ENCODE data around the gene RBM44.

RBM44 gene

GRCh38 chr2:237882510-237883481 lies 84.2 kb downstream of the RBM44 start:
- no peaks in the 10 kb centered on the region for H3K27me3 ChIP-seq (replicated peaks; ENCODE audit: insufficient read depth, low read length)
- TF ChIP-seq EZH2 (optimal IDR thresholded peaks at IDR 0.05; ENCODE audit: low read depth, low read length) = no peak
- TF ChIP-seq EZH2phosphoT487 (IDR thresholded peaks at IDR 0.05; ENCODE audit: low read length) = no peak
- TF ChIP-seq, protein P1, sequence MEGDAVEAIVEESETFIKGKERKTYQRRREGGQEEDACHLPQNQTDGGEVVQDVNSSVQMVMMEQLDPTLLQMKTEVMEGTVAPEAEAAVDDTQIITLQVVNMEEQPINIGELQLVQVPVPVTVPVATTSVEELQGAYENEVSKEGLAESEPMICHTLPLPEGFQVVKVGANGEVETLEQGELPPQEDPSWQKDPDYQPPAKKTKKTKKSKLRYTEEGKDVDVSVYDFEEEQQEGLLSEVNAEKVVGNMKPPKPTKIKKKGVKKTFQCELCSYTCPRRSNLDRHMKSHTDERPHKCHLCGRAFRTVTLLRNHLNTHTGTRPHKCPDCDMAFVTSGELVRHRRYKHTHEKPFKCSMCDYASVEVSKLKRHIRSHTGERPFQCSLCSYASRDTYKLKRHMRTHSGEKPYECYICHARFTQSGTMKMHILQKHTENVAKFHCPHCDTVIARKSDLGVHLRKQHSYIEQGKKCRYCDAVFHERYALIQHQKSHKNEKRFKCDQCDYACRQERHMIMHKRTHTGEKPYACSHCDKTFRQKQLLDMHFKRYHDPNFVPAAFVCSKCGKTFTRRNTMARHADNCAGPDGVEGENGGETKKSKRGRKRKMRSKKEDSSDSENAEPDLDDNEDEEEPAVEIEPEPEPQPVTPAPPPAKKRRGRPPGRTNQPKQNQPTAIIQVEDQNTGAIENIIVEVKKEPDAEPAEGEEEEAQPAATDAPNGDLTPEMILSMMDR (IDR thresholded peaks at IDR 0.05; ENCODE audit: low read length) = no peak
- no peak overlapping the region for H3K4me2 ChIP-seq (ENCODE audit: low read depth, low read length)
- H4K20me1 ChIP-seq (ENCODE audit: insufficient read depth, low read length) = no peaks in the 10 kb centered on the region
- no peak overlapping the region for H3K9ac ChIP-seq (ENCODE audit: low read length)
- no peaks in the 10 kb centered on the region for H3K9me3 ChIP-seq (replicated peaks; ENCODE audit: insufficient read depth, low read length)
- DNase-seq = no peak
- H2AFZ ChIP-seq (ENCODE audit: low read length) = no peak overlapping the region
- no peaks in the 10 kb centered on the region for H3K4me1 ChIP-seq (ENCODE audit: low read length)
- H3K79me2 ChIP-seq (ENCODE audit: low read length) = no peaks in the 10 kb centered on the region
- no peak overlapping the region for H3K4me3 ChIP-seq (ENCODE audit: low read length)
- no peaks in the 10 kb centered on the region for H3K36me3 ChIP-seq (replicated peaks; ENCODE audit: insufficient read depth, low read length)
- no peaks in the 10 kb centered on the region for H3K9me2 ChIP-seq (replicated peaks; ENCODE audit: insufficient read depth, low read length)
- H3K27ac ChIP-seq (ENCODE audit: low read length) = no peak overlapping the region
- H3F3A ChIP-seq (ENCODE audit: insufficient read depth, low read length) = no peaks in the 10 kb centered on the region

GRCh38 chr2:237883951-237884446 lies 85.4 kb downstream of the RBM44 start:
- Histone ChIP-seq H3K4me1 (ENCODE audit: low read length) (no peaks in the 10 kb centered on the region), H3F3A (ENCODE audit: insufficient read depth, low read length) (no peaks in the 10 kb centered on the region), H3K4me3 (ENCODE audit: low read length) (no peak overlapping the region), H3K36me3 (replicated peaks; ENCODE audit: insufficient read depth, low read length) (no peaks in the 10 kb centered on the region), H3K9ac (ENCODE audit: low read length) (no peak overlapping the region), H2AFZ (ENCODE audit: low read length) (no peak overlapping the region), H3K27me3 (replicated peaks; ENCODE audit: insufficient read depth, low read length) (no peaks in the 10 kb centered on the region), H3K9me3 (replicated peaks; ENCODE audit: insufficient read depth, low read length) (no peaks in the 10 kb centered on the region), H3K9me2 (replicated peaks; ENCODE audit: insufficient read depth, low read length) (no peaks in the 10 kb centered on the region), H3K79me2 (ENCODE audit: low read length) (no peaks in the 10 kb centered on the region), H4K20me1 (ENCODE audit: insufficient read depth, low read length) (no peaks in the 10 kb centered on the region), H3K4me2 (ENCODE audit: low read depth, low read length) (no peak overlapping the region), H3K27ac (ENCODE audit: low read length) (no peak overlapping the region)
- TF ChIP-seq EZH2phosphoT487 (IDR thresholded peaks at IDR 0.05; ENCODE audit: low read length) (no peak), EZH2 (optimal IDR thresholded peaks at IDR 0.05; ENCODE audit: low read depth, low read length) (no peak)
- TF ChIP-seq, protein P1 (IDR thresholded peaks at IDR 0.05; ENCODE audit: low read length) = no peak
- DNase-seq = no peak

- Histone ChIP-seq H3K4me1 (ENCODE audit: low read length) (no peaks in the 10 kb centered on the region), H3K27me3 (replicated peaks; ENCODE audit: insufficient read depth, low read length) (no peaks in the 10 kb centered on the region), H3K9ac (ENCODE audit: low read length) (no peak overlapping the region), H3K79me2 (ENCODE audit: low read length) (no peaks in the 10 kb centered on the region), H2AFZ (ENCODE audit: low read length) (no peak overlapping the region), H3K9me3 (replicated peaks; ENCODE audit: insufficient read depth, low read length) (no peaks in the 10 kb centered on the region), H3K4me2 (ENCODE audit: low read depth, low read length) (no peak overlapping the region), H3K27ac (ENCODE audit: low read length) (no peak overlapping the region), H3K4me3 (ENCODE audit: low read length) (no peak overlapping the region), H3K36me3 (replicated peaks; ENCODE audit: insufficient read depth, low read length) (no peaks in the 10 kb centered on the region), H3K9me2 (replicated peaks; ENCODE audit: insufficient read depth, low read length) (no peaks in the 10 kb centered on the region), H4K20me1 (ENCODE audit: insufficient read depth, low read length) (no peaks in the 10 kb centered on the region), H3F3A (ENCODE audit: insufficient read depth, low read length) (no peaks in the 10 kb centered on the region)
- no peak for DNase-seq
- TF ChIP-seq EZH2phosphoT487 (IDR thresholded peaks at IDR 0.05; ENCODE audit: low read length) = no peak
- no peak for TF ChIP-seq EZH2 (optimal IDR thresholded peaks at IDR 0.05; ENCODE audit: low read depth, low read length)
- TF ChIP-seq, protein P1 (IDR thresholded peaks at IDR 0.05; ENCODE audit: low read length) = no peak
Observed at GRCh38 chr2:237884681-237885080, 86.1 kb downstream of the RBM44 start.

Measured in MM.1S (cell line).